GF-D8 (cell line): ENCODE data around the gene UTS2.

Experiments used
- DNase-seq: peaks from one replicate; lab custom pipeline; 2025; lab: John Stamatoyannopoulos, UW

The UTS2 gene, protein sequence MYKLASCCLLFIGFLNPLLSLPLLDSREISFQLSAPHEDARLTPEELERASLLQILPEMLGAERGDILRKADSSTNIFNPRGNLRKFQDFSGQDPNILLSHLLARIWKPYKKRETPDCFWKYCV

DNA sequence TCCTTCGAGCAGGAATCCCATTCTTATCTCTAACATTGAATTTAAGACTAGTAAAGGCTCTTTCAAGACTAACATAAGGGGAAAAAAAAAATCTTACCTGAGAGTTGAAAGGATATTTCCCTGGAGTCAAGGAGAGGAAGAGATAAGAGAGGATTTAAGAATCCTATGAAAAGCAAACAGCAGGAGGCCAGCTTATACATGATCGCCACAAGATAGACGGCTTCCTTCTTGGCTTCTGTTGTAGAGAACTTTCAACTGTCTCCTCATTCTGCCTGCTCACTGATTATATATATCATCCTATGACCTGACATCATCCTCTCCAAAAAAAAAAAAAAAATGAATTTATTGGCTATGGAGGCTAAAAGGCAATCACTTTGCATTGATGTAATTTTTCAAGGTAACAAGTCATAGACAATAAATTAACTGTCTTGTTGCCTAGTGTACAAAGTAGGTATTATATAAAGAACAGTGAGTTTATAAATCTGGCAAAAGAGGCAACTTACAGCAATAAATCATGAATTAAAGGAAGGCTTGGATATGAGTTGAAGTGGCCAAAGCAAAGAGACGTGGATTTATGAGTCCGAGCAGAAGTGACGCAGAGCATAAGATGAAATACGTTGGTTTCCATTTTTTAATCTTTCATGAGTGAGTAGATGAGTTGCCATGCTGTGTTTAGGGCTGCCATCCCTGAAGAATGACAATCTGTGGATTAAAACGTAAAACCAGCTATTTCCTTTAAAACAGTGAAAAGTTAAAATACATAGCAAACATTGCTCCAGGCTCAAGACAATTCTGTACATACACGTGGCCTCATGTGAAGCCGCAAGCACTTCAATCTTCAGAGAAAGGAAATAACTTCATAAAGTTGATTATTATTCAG, at the start of gene UTS2:
TSS of gene UTS2 (minus strand) at position 262 of the 880 bp plus-strand sequence. CDS start at position 200, 62 bp downstream.
- DNase-seq = no peak

DNA sequence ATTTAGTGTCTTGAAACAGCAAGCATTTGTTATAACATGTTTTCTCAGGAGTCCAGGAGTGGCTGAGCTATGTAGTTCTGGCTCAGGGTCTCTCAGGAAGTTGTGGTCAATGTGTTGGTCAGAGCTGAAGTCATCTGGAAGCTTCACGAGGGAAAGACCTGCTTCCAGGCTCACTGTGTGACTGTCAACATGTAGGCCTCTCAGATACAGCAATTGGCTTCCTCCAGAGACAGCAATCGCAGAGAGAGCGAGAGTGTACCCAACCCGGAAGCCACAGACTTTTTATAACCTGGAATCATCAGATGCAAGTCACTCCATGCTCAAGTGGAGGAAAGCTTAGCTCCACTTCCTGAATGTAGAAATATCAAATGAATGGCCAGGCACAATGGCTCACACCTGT, 46.9 kb upstream of the UTS2 start:
- DNase-seq = peak; percentile 90

DNA sequence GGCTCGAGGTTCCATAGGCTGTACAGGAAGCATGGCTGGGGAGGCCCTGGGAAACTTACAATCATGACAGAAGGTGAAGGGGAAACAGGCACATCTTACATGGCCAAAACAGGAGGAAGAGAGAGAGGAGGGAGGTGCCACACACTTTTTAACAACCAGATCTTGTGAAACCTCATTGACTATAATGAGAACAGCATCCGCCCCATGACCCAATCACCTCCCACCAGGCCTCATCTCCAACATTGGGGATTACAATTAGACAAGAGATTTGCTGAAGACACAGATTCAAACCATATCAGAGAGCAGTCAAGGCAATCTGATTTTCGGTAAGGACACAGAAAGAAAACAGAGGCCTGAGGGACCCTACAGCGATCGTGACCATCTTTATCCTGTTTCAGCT, 46.1 kb upstream of the UTS2 start:
- DNase-seq = peak; percentile 27

DNA sequence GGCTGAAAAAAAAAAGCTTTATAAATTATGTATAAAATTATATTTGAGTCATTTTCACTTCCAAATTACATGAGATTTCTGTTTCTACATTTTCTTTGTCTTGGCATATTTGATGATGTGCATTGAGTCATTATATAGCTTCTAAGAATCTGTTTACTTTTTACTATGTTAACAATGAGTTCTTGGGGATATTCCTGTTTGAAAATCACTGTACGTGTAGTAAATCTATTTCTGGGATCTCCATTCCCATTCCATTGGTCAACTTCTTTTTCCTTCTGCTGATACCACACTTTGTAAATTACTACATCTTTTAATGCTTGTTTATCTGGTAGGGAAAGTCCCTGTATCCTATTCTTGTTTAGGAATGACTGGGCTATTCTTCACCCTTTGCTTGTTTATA, 44.1 kb upstream of the UTS2 start:
- no peak for DNase-seq

DNA sequence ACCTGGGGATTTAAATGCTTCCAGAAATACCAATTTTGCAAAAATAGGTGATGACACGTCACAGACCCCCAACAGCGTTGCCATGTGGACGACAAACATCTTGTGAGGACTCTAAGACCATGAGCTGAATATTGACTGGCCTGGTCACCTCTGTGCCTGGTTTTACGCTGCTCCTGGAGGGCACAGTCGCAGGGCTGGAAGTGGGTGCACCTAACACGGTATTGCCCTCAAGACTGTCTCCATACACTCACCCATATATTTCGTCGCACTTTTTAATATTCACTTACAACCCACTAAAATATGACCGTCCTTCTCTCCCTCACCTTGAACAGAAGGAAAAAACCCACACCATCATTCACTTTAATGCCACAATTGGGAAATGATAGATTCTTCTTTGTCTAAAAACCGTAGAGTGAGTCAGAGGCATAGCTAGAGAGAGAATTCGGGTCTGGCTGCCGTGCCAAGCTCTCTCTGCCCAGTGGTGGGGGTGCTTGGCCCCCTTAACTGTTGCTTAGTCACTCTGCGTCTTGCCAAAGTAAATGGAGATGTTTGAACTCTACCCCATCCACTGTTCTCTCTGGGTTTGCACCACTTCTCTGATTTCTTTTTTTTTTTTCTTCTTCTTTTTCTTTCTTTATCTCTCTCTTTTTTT, 40.8 kb upstream of the UTS2 start:
- no peak for DNase-seq

DNA sequence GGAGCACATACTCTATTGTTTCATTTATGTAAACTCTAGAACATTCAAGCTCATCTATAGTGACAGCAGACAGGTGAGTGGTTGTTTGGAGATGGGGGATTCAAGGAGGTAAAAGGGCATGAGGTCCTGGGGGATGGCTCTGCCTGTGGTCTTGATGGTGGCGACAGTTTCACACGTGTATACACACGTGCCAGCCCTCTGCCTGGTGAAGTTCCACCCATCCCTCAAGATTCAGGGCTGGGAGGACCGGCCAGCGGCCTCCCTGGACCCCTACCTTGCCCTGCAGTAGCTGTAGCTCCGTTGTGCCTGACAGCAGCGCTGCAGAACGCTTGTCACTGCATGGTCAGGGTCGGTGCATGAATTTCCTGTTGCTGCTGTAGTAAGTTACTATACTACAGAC, 38.9 kb upstream of the UTS2 start:
- DNase-seq = no peak

DNA sequence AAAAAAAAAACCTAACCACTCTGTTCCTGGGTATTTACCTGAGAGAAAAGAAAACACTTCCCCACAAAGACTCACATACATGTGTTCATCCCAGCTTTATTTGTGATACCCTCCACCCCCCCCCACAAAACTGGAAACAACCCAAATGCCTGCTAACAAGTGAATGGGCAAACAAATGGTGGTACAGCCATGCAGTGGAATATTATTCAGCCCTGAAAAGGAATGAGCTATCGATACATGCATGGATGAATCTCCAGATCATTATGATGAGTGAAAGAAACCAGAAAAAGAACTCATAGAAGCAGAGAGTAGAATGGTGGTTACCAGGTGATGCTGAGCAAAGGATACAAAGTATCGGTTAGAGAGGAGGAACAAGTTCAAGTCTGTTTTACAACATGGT, 38.0 kb upstream of the UTS2 start:
- no peak for DNase-seq

DNA sequence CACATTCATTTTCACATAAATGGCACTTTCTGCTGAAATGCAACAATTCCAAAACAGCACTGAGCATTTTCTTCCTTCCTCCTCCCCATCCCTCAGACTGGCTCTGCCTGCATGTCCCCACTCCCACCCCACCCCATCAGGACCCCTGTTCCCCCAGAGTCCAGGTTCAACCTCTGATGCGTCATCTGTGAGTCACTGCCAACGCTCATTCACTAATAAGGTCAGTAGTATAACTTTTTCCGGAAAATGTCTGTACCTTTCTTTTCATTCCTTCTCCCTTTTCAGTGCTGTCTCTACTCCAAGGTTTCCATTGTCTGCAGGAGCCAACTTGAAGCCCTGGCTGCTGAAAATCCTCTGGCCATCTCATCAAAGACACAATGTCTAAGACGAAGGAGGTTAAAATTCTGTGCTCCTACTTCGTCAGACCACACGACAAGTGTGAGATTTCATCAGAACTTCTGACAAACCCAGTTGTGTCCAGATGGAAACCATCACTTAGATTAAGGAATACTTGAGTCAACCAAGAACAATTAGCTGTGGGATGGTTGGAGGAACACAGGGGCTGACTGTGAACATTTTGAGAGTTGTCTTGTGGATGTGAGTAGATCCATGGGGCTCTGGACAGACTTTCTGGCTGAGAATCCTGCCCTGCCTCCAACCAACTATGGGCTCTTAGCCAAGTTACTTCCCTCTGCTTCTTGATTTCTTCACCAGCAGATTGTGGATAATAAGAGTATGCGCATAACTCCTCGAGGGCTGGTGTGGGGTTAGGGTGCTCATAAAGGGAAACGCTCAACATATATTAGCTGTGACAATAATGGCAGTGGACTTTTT, 35.6 kb upstream of the UTS2 start:
- no peak for DNase-seq

DNA sequence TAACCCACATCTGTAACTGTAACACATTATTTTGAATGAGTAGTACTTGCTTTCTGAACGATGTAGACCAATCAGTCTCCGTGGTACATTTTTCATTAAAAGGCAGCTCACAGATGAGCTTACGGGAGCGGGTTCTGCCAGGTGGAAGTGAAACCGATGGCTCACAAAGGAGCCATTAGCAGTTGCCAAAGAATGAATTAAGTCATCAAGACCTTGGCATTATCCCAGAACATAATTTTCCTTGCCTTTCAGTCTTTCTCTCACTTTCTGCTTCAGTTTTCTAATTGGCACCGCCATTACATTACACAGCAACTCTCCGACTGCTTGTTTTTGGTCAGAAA, 33.5 kb upstream of the UTS2 start:
- no peak for DNase-seq

DNA sequence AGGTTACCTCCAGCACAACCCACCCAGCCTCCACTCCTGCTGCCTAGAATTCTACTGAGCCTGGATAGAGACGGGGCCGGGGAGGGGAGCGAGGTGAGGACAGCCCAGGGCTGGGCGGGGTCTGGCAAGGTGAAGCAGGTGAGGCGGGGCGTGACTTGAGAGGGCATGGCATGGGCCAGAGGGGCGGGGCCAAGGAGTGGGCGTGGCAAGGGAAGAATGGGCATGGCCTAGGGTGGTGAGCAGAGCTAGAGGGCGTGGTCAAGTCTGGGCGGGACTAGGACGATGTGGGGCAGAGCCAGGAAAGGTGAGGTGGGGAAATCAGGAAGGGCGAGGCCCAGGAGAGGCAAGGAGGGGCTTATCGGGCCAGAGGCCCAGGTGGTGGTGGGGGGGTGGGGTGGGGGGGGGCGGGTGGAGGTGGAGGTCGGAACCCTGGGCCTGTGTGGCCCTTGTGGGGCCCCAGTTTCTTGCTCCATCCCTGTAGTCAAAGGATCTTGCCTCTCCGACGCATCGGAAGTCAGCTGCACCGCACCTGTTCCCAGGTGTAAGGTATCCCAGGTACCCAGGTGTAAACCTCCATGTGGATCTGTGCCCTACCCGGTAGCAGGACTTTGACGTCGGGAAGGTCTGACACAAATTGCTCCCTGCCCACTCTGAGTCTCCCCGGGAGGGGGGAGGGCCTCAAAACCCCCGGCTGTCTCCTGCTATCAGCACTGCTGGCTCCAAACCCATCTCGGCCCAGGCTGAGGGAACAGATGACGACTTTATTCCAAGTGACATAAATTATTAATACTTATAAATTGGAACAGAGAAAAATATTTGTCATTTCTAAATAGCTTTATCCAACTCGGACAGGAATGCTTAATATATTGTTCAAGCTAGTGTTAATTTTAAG, 32.9 kb upstream of the UTS2 start:
- DNase-seq = no peak

DNA sequence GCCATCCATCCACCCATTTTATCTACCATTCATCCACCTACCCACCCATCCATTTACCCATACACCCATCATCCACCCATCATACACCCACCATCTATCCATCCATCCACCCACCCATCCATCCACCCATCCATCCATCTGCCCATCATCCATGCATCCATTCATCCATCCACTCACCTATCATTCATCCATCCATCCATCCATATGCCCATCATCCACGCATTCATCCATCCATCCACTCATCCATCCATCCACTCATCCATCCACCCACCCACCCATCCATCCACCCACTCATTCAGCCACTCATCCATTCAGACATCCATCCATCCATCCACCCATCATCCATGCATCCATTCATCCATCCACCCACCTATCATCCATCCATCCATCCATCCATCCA, 31.9 kb upstream of the UTS2 start:
- no peak for DNase-seq

DNA sequence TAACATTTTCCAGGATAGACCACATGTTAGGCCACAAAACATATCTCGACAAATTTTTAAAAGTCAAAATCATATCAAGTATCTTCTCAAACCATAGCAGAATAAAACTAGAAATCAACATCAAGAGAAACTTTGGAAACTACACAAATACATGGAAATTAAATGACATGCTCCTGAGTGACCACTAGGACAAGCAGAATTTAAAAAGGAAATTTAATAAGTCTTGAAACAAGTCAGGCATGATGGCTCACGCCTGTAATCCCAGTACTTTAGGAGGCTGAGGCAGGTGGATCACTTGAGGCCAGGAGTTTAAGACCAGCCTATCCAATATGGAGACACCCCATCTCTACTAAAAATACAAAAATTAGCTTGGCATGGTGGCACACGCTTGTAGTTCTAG, 26.4 kb upstream of the UTS2 start:
- DNase-seq = no peak

DNA sequence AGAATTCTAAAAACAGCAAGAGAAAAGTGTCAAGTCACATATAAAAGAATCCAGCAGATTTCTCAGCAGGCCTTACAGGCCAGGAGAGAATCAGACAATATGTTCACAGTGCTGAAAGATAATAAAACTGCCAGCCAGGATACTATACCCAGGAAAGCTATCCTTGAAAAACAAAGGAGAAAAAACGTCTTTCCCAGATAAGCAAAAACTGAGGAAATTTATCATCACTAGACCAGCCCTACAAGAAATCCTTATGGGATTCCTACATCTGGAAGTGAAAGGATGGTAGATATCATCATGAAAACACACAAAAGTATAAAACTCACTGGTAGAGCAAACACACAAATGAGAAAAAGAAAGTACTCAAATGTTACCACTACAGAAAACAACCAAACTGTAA, 25.2 kb upstream of the UTS2 start:
- DNase-seq = no peak

DNA sequence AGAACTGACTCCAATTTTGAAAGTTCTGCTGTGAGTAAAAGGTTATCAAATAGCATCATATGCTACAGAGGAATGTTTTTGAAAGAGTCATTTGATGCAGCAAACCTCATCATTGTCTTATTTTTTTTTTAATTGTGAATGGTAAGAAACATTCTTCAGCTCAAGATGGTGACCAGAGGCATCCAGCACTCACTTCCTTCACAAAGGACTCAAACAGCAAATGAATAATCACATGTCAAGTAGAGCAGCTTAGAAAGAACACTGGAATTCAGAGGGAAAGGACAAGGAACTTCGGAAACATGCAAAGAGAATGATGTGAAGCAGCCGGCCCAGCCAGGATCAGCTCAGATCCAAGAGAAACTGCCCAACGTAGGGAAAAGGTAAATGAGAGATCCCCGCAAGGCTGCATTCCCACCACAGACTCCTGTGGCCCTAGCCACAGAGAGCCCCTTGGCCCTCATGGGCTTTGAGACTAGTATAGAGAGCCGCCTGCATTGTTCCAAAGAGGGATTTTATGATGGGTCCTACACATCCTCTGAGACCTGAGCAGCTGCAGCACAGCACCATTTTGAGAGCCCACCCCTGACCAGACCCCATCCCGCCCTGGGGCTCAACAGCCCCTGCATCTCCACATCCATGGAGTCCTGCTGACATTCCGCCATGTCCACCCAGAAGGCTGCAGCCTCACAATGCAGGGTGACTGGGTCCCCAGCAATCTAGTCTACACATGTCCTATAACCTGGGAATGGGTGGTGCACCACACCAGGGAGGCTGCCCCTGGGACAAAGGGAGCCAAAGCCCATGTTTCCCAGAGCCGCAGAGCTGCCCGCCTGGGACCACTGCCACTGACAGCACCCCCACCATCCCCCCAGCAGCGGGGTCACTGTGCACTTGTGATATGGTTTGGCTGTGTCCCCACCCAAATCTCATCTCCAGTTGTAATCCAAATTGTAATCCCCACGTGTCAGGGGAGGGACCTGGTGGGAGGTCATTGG, 21.2 kb upstream of the UTS2 start:
- DNase-seq = no peak

DNA sequence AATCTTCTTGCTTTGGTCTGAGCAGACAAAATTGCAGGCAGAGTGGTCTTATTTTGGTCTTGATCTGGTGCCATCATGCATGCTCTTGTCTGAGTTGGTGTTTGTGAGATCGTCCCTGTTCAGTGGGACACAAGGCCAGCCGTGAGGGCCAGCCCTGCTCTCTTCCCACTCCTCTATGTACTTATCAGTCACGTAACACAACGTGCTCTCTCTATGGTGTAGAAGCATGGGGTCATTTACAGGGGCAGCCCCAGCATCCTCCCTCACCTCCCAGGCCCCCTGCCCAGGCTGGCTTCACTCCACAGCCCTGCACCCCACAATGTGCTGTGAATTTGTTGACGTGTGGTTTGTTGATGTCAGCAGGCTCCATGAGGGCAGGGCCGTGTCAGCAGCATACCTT, 18.3 kb upstream of the UTS2 start:
- no peak for DNase-seq

DNA sequence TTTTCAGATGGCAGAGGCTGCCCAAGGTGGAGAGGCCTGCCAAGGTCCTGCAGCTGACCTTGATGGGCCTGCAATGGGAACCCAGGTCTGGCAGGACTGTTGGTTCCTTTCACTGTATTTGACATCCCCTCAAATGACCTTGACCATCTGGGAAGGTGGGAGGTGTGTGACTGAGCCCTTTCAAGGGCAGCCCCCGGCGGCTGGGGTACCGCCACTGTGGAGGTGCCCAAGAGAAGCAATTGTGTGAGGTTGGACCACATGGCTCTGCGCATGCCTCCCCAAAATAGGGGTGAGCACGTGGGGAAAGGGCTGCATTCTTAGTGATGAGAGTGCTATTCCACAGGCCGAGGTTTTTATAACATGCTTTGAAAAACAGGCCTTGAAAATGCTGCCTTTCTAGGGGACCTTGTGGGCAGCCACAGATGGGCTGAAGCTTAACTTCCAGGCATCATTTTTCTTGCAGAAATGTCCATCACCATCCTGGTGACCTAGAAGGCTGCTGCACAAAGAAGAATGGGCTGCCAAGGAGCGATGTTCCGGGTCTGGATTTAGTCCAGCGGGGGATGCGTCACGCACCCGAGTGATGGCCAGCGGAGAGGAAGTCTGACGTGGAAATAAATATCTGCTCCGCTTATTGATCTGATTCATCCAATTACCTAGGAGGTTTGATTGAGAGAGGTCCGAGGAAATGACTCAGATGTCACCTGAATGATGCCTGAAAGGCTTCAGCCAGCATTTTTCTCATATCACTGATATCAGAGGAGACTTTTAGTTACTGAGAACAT, 16.5 kb upstream of the UTS2 start:
- DNase-seq = no peak

DNA sequence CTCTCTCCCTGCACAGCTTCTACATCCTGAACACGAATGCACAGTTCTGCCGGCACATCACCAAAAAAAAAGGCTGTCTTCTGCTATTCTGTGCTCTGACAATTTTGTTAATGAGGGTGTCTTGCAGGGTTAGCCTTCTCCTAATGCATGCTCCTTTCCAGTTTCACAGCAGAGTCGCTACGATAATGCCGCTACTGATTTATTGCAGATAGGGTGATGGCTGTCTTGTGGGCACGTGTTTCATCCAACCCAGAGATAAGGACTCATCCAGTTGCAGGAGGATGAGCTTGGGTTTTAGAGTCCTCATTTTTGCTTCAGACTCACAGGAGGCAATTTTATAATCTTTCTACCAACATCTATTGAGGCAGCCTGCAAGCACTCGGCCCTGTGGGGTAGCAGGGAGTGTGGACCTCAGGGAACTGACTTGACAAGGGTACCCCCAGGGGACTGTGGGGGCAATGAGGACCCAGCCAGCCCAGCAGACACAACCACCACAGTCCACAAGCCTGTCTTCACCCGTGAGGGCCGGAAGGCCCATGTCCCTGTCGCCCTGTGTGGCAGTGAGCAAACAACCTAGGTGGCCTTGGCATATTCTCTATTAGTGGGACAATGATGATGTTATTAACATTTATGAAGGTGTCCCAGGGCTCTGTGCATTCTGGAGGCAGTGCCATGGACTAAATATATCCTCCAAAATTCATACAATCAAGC, 15.4 kb upstream of the UTS2 start:
- no peak for DNase-seq

DNA sequence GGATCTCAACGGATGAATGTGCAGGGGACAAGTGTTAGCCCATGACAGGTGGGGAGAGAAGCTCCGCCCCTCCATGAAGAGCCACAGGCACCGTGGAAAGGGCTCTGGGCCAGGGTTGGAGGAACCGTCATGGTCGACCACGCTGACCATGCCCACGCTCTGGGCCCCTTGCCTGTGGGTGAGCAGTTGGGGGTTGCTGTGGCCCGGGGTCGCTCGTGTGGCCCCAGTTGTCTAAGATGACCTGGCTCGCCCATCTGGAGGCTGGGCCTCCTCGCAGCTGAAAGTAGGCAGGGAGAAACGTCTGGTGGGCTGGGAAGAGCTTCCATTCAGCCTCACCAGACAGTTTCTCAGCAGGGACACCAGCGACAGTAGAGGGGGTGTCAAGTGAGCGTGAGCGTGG, 13.1 kb upstream of the UTS2 start:
- no peak for DNase-seq
